IMR-90 (cell line): ENCODE measurements around the gene NAV2.

Experiments used
- BHLHE40 ChIP-seq: fragments of 150-350 bp; IDR thresholded peaks from 2 replicates; pipeline ENCODE4 v1.6.1; 2016; ENCODE audit warnings: mild to moderate bottlenecking, low read depth, low read length
- CEBPB ChIP-seq: IDR thresholded peaks from 2 replicates; pipeline ENCODE4 v1.6.1; 2012; ENCODE audit warnings: low read depth, low read length, improper control_type of control experiment
- CHD1 ChIP-seq: IDR thresholded peaks from 2 replicates; pipeline ENCODE4 v1.6.1; 2012; ENCODE audit warnings: low read depth, low read length, improper control_type of control experiment
- MAFK ChIP-seq: IDR thresholded peaks from 2 replicates; pipeline ENCODE4 v1.6.1; 2012; ENCODE audit warnings: low read depth, low read length, improper control_type of control experiment
- MXI1 ChIP-seq: IDR thresholded peaks from 2 replicates; pipeline ENCODE4 v1.6.1; 2012; ENCODE audit warnings: low read depth, mild to moderate bottlenecking, low read length, moderate library complexity, borderline replicate concordance
- POLR2A ChIP-seq: IDR thresholded peaks from 2 replicates; pipeline ENCODE4 v1.6.1; 2012; ENCODE audit warnings: mild to moderate bottlenecking, low read depth, low read length
- RAD21 ChIP-seq: IDR thresholded peaks from 2 replicates; pipeline ENCODE4 v1.6.1; 2012; ENCODE audit warnings: low read length, improper control_type of control experiment
- RCOR1 ChIP-seq: IDR thresholded peaks from 2 replicates; pipeline ENCODE4 v1.6.1; 2012; ENCODE audit warnings: mild to moderate bottlenecking, low read length, improper control_type of control experiment; ENCODE audit not compliant: insufficient replicate concordance
- SMC3 ChIP-seq: fragments of 150-350 bp; IDR thresholded peaks from 2 replicates; pipeline ENCODE4 v1.6.1; 2016; ENCODE audit warnings: low read depth, mild to moderate bottlenecking, antibody characterized with exemption, low read length, moderate library complexity
- USF2 ChIP-seq: fragments of 150-350 bp; IDR thresholded peaks from 2 replicates; pipeline ENCODE4 v1.6.1; 2017; ENCODE audit warnings: mild to moderate bottlenecking, antibody characterized with exemption, low read length, low read depth
- TF ChIP-seq, protein P1 (sequence below): conservative IDR thresholded peaks from 2 replicates; pipeline ENCODE4 v1.5.1; 2012; ENCODE audit warnings: mild to moderate bottlenecking, low read depth, low read length, improper control_type of control experiment

- TF ChIP-seq SMC3 (no peak), CEBPB (no peak), POLR2A (no peak), MXI1 (no peak), RCOR1 (no peak), MAFK (no peak), USF2 (no peak), RAD21 (no peak), CHD1 (no peak), BHLHE40 (no peak)
- TF ChIP-seq, protein P1, sequence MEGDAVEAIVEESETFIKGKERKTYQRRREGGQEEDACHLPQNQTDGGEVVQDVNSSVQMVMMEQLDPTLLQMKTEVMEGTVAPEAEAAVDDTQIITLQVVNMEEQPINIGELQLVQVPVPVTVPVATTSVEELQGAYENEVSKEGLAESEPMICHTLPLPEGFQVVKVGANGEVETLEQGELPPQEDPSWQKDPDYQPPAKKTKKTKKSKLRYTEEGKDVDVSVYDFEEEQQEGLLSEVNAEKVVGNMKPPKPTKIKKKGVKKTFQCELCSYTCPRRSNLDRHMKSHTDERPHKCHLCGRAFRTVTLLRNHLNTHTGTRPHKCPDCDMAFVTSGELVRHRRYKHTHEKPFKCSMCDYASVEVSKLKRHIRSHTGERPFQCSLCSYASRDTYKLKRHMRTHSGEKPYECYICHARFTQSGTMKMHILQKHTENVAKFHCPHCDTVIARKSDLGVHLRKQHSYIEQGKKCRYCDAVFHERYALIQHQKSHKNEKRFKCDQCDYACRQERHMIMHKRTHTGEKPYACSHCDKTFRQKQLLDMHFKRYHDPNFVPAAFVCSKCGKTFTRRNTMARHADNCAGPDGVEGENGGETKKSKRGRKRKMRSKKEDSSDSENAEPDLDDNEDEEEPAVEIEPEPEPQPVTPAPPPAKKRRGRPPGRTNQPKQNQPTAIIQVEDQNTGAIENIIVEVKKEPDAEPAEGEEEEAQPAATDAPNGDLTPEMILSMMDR, result no peak
These were observed 35.0 kb downstream of the NAV2 start for GRCh38 chr11:19747634-19748033.
